Hepatic stellate cell (primary cell): Measurements from ENCODE around the gene KAZALD1.
A peak's percentile ranks its signal among the peaks of the same experiment; 100 is the strongest.

Source experiments
- DNase-seq: peaks from one replicate; pipeline ENCODE4 v3.0.0; 2011; ENCODE audit warnings: low spot score

KAZALD1 gene

DNA sequence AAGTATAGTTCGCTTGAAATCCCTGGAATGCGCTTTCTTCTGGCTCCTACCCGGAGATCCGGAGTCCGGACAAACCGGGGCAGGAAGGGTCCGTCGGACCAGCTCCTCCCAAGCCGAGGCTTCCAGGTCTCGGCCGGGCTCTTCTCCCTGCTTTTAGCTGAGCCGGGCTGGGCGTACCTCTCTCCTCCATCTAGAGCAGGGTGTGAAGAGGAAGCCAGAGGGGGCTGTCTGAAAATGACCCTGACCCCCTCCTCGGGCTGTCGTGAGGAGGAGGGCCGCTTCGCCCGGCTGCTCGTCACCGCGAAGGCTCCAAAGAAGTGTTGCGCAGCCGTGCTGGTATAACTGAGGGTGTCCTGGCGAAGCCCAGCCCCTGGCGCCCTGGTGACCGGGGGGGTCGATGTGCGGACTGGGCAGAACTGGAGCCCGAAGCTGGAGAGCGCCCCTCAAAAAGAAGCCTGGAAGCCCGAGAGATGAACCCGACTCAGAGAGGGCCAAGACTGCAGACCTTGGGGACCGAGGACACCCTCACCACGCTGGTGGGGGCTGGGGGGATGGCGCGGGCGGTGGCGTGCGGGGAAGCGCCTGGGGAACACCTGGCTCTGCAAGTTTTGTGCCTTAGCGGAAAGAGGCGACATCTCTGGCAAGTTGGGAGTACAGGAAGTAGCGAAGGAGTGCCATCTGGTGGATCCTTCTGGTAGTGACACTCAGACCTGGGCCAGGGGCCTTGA lies 5.7 kb downstream of the KAZALD1 start:
- peak; percentile 87 for DNase-seq

DNA sequence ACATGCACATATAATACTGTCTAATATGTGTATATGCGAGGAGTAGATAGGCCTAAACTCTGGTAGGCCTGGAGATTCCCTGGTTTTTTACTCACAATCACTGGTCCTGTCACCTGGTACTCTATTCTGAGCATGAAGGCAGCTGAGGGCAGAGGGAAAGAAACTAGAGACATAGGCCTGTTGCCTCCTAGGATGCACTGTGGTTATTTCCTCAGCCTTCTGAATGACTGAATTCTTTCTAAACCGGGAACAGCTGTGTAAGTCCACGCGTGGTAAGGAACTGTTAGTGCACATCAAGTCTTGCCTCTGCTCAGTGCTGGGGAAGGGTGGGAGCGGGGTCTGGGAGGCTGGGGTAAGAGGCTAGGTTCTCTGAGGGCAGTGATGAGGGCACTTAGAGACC lies 7.7 kb downstream of the KAZALD1 start:
- no peak for DNase-seq

GRCh38 chr10:101070098-101070497 lies 8.3 kb downstream of the KAZALD1 start:
- DNase-seq: no peak

DNA sequence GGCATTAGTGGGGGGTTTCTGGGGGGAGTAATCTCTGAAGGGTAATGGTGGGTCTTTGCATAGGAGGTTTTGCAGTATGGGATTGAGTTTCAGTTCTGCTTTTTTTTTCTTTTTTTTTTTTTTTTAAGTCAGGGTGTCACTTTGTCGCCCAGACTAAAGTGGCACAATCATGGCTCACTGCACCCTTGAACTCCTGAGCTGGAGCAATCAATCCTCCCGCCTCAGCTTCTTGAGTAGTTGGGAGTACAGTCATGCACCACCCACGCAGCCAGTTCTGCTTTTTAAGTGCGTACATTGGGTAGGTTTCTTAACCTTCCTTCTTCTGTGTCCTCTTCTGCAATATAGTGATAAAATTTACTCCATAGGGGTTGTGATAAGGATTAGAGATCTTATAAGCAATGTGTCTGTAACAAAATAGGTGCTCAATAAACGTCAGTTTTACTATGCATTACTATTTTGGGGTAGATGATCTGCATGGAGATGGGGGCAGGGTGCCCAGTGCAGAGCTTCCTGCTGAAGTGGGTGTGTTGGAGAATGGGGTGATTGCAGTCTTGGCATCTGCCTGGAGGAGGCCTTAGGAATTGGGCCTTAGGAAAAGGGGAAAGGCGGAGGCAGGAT lies 9.6 kb downstream of the KAZALD1 start:
- no peak for DNase-seq

DNA sequence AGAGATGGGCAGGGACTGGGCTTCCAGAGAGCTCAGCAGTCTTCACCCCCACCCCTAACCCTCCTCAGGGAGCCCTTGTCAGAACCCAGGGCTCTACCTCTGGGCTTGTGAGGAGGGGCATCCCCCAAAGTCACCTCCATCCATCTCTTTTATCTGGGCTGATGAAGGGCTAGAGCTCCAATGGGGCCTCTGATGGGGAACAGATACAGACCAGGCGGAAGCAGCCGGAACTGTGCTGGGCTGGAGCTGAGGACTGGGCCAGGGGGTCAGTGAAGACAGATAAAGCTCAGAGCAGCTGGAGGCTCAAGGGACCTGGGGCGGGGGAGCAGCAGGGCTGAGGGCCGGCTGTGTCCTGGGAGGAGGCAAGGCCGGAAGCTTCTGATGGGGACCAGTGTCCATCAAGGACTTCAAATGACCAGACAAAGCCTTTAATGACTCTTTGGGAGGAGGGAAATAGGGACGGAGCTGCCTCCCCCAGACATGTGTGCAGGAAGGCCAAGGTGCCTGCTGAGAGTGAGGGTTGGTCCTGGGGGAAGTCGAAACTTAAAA lies 10.2 kb downstream of the KAZALD1 start:
- no peak for DNase-seq

DNA sequence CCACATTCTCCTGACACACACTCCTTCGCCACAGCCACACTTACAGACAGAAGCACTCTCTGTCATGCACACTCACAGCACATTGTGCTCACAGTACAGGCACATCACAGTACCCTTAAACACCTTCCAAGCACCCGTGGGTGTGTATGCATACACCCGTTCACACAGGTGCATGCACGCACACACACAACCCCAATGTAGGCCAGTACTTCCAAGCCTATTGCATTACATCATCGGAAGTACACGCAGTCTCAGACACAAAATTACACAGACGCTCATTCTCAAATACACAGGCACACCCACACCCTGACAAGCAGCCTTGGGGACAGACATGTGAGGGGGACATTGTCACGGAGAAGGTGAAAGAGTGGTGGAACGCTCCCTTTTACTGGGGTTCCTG lies 11.1 kb downstream of the KAZALD1 start:
- DNase-seq: no peak

DNA sequence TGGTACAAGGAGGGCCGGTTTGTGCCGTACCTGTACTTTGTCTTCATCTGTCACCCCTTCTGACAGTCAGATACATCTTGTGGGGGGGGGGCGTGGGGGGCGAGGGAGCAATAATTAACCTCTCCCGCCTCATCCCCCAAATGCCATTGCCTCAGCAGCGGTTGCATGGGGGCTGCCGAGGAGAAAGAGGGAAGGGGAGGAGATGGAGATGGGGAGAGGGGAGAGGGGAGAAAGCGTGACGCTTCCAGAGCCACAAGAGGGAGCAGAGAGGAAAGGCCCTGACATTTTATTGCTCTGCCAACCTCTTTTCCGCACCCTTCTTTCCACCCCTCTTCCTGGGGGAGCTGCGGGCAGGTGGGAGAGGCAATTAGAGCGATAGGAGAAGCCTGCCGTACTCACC lies 11.8 kb downstream of the KAZALD1 start:
- no peak for DNase-seq

GRCh38 chr10:101075775-101076174 lies 14.0 kb downstream of the KAZALD1 start:
- DNase-seq: no peak

DNA sequence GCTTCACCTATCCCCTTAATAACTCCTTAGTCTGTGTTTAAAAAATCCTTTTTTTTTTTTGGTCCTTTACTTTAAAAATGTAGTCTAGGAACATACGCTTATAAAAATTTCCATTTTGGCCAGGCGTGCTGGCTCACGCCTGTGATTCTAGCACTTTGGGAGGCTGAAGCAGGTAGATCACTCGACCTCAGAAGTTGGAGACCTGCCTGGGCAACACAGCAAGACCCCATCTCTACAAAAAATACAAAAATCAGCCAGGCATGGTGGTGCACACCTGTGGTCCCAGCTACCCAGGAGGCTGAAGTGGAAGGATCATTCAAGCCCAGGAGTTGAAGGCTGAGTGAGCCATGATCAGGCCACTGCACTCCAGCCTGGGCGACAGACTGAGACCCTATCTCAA lies 14.8 kb downstream of the KAZALD1 start:
- no peak for DNase-seq

DNA sequence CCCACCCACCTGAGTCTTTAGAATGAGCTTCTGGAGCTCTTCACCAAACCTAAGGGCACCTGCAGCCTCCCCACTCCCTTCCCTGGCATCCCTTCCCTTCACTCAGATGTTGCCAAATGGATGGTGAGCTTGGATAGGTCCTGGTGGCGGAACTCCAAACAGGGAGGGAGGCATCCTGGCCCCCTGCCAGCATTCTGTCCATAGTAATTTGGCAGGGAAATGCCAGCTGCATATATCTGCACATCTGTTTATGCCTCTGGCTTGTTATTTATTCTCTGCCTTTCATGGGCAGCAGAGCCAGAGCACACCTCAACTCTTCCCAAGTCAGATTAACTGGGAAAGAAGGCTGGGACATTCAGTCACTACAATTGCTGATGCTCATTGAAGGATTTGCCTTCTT lies 18.1 kb downstream of the KAZALD1 start:
- no peak for DNase-seq

- DNase-seq: peak; percentile 43
Observed at GRCh38 chr10:101080933-101081931, 19.4 kb downstream of the KAZALD1 start.

DNA sequence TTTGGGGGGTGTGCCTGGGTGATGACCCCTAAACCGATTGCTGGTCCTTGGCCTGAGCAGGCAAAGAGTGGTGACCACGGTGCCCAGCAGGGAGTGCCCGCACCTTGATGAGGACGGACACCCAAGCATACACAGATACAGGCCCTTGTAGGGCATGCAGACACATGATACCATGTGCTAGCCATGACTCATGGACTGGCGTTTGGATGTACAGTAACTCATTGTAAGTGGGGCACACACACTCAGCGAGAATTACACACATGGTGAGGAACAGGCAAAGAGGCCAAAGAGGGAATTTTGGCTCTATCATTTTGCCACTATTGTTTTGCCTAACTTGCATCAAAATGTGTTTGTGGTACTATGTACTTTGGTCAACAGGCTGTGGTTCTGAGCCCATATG lies 24.1 kb downstream of the KAZALD1 start:
- no peak for DNase-seq

GRCh38 chr10:101087376-101087775 lies 25.6 kb downstream of the KAZALD1 start:
- DNase-seq: no peak

DNA sequence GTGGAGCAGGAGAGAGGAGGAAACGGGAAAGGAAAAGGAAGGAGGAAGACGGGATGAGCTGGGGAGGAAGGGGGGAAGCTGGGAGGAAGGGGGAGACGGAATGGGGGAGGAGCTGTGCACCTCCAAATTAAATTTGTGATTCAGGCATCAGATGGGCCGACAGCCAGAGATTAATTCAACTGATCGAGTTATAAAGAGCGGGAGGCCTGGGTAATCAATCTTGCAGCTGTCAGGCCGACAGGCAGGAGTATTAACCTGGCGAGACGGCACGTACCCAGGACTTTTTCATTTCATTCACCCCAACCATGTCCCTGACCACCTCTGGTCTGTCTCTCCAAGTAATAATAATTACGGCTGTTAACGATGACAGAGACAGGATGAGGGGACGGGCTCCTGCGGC lies 26.2 kb downstream of the KAZALD1 start:
- no peak for DNase-seq

DNA sequence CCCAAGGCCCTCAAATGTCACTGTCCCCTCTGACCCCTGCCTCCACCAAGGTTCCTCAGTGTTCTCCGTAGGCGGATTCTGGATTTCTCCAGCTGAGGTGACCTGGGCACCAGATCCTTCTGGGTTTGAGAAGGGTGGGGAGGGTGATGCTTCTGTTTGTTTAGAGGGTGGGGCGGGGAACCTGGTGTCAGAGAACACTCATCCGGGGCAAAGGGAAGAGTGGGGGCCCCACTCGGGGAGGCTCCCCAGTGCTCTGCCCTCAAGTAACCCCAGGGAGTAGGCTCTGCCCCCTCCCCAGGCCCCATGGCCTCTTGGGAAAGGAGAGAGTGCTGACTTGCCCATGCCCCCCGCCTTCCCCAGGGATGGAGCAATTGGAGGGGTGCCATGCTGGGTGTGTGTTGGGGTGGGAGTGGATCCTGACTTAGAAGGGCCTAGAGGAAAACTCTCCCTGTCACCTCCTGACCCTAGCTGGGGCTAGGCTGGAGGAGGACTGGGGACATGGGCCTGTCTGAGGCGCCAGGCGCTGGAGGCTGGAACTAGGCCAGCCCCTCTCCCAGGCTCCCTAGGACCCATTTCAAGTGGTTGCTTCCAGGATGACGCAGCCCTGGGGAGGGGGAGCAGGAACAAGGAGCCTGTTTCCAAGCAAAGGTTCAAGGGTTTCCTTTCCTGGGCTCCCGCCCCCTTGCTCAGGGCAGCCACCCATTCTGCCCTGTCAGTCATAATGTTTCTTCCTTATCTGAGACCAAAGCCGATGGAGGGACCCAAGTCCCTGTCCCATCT lies 27.9 kb downstream of the KAZALD1 start:
- DNase-seq: no peak

DNA sequence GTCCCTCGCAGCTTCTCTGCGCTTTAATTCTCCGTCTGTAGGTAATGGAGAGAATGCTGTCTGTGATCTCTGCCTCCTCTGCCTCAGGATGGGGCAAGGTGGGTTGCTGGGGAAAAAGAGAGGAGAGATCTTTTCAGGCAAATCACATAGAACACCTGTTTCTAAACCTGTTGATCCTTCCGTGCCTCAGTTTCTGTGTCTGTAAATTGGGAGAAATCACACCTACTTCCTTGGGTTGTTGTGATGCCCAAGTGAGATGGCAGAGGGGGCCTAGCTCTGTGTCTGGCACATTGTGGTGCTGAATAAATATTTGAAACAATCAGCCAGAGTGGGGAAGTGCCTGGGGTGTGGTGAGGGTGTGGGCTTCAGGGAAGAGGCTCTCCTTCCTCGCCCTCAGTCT lies 28.8 kb downstream of the KAZALD1 start:
- DNase-seq: no peak

- DNase-seq: peak; percentile 53
Observed at GRCh38 chr10:101091546-101092290, 29.9 kb downstream of the KAZALD1 start.

- no peak for DNase-seq
Observed at GRCh38 chr10:101092881-101093354, 31.1 kb downstream of the KAZALD1 start.

DNA sequence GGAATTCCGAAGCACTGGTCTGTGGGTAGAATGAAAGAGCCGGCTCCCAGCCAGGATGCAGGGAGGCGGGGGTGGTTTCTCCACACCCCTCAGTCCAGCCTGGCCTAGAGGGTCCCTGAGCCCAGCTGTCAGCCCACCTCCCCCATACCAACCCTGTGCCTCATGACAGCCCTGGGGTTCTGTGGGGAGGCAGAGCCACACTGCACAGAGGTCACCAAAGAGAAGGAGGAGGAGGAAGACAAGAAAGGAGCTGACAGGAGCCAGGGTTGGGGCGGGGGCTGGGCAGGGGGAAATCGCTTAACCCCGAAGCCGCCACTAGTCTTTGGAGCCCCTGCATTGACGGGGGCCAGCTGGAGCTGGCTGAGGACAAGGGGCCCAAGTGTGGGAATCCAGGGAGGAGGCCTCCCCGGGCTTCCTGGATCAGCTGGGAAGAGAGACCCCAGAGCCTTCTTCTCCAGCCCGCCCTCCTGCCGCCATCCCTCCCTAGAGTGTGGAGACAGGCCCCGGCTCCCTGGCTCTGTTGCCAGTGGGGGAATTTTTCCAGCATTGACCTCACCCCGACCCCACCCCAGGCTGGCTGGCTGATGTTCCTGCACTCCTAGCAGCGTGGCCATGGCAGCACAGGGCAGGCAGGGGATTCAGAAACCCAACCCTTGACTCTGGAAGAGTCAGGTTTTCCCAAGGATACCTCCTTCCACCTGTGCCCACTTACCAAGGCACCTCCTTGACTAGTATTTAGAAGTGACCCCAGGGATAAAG lies 32.5 kb downstream of the KAZALD1 start:
- no peak for DNase-seq

DNA sequence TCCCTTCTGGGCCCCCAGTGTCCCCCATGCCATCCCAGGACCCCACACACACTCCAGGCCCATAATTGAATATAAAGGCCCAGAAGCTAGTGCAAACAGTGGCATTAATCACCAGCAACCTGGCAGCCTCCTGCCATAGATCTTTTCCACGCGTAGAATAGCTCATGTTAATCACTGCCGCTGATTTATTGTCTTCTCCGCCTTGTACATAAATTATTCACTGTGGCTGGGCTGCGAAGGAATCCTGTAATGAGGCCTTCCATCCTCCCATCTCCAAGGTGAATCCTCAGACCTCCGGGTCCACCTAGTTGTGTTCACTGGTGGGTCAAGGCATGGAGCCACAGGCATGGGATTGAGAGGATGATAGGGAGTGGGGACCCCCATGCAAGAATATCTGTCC lies 33.2 kb downstream of the KAZALD1 start:
- DNase-seq: no peak
